Nephron (organoid): ENCODE measurements around the gene RETSAT.
A peak's percentile ranks its signal among the peaks of the same experiment; 100 is the strongest.
"Not testable (repeated sequence)": the region's sequence is repeated elsewhere in the genome, so short reads cannot be mapped to it uniquely, and the experiment has no call there.

Experiments used
- H3K27ac Mint-ChIP-seq, 3 experiments: 2 replicates each; pipeline ENCODE4 v1.8.0; 2020; ENCODE audit warnings: mixed read lengths in 3 of 3, mild to moderate bottlenecking in 2 of 3, moderate library complexity in 1 of 3
- H3K27me3 Mint-ChIP-seq: 2 replicates; pipeline ENCODE4 v1.8.0; 2021; ENCODE audit warnings: low read depth, mild to moderate bottlenecking, moderate library complexity, mixed read lengths
- H3K36me3 Mint-ChIP-seq: 2 replicates; pipeline ENCODE4 v1.8.0; 2020; ENCODE audit warnings: low read depth, mixed read lengths
- H3K4me1 Mint-ChIP-seq: 2 replicates; pipeline ENCODE4 v1.8.0; 2020; ENCODE audit warnings: mixed read lengths
- H3K4me3 Mint-ChIP-seq, 3 experiments: 2 replicates each; pipeline ENCODE4 v1.8.0; 2020; ENCODE audit warnings: mild to moderate bottlenecking in 3 of 3, mixed read lengths in 3 of 3, moderate library complexity in 2 of 3
- H3K9me3 Mint-ChIP-seq: 2 replicates; pipeline ENCODE4 v1.8.0; 2020; ENCODE audit warnings: mixed read lengths
- CTCF ChIP-seq, 3 experiments: fragments of 200-600 bp; sonication (generic); IDR thresholded peaks; one replicate each; pipeline ENCODE4 v1.5.0; 2021; ENCODE audit warnings: antibody characterized with exemption in 3 of 3; ENCODE audit not compliant: unreplicated experiment in 3 of 3

RETSAT gene

DNA sequence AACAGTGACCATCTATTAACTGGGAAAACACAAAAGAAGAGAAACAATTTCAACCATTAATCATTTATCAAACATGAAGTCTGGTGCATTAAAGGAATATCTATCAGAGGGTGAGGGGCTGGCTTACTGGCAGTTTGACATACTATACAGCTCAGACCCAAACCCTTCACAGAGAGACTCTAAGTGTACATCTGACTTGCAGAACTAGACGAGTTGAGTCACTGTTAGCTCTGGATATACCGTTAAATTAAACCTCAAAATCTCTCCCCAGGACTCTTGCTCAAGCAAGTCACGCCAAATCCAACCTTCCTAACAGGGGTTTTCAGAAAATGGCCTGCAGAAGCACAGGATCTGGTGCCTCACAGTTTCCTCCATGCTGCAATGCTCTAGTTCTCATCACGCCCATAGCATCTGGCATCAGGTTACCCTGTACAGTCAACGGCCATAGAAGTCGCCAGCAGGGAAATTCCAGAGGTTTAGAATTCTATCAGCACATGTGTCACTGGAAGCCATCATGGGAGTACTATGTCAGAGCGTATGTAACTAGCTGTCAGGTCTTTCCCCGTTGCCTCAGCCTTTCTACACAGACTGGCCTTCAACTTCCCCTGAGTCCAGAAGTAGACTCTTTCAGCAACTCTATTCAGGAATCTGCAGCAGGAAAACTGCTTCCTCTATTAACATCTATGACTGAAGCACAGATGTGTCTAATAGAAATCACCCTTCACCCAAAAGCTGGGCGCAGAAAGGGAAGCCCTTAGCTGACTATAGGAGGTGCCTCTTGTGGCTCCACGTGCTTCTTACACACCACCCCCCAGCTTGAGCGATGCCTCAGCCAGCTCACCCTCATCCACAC is 35.9 kb downstream of the RETSAT start:
- Mint-ChIP-seq H3K27ac (peak overlapping the region in 2 of 3 experiments; percentile 7 to 20), H3K4me3 (no peak overlapping the region), H3K9me3 (no peaks in the 10 kb centered on the region), H3K27me3 (no peaks in the 10 kb centered on the region), H3K36me3 (peaks cover 71% of the 10 kb centered on the region), H3K4me1 (peaks cover 19% of the 10 kb centered on the region)
- no peak for TF ChIP-seq CTCF (IDR thresholded peaks at IDR 0.05; ENCODE audit: unreplicated experiment in 3 of 3)

DNA sequence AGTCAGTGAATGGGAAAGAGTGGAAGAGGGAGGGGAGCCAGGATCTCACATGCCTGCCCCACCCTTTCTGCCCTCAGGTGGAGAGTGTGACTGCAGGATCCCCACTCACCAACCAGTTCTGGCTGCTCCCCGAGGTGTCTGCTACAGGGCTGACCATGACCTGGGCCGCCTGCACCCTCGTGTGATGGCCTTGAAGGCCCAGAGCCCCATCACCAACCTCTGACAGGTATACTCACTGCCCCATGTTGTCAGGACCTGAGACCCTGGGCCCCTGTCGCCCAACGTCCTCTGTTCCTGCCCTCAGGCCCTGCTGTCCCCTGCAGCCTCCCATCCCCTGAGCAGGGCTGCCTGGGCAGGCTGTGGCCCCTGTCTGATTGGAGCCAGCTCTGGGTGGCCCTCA is 38.4 kb downstream of the RETSAT start:
- Mint-ChIP-seq H3K36me3 (peaks cover 52% of the 10 kb centered on the region), H3K4me1 (peaks cover 18% of the 10 kb centered on the region), H3K27ac (peak overlapping the region in 1 of 3 experiments; percentile 51)
- H3K4me3 Mint-ChIP-seq, H3K27me3 Mint-ChIP-seq, H3K9me3 Mint-ChIP-seq: not testable (repeated sequence)

DNA sequence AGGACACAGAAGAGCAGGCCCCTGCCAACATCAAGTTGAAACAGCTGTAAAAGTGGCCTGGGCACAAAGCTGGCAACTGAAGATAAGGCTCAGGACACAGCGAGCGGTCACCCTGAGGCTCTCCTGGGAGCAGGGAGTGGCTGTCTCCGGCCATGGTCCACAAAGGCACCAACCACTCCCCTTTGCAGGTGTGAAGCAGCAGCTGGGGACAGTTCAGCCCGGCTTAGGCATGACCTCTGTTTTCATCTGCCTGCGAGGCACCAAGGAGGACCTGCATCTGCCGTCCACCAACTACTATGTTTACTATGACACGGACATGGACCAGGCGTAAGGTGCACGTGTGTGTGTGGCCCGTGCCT is 39.5 kb downstream of the RETSAT start:
- H3K27ac Mint-ChIP-seq = no peak overlapping the region
- H3K9me3 Mint-ChIP-seq = no peaks in the 10 kb centered on the region
- peaks cover 26% of the 10 kb centered on the region for H3K4me1 Mint-ChIP-seq
- TF ChIP-seq CTCF (IDR thresholded peaks at IDR 0.05; ENCODE audit: unreplicated experiment in 3 of 3) = no peak
- H3K36me3 Mint-ChIP-seq = peaks cover 49% of the 10 kb centered on the region
- no peak overlapping the region for H3K4me3 Mint-ChIP-seq
- no peaks in the 10 kb centered on the region for H3K27me3 Mint-ChIP-seq

- H3K4me1 Mint-ChIP-seq = peaks cover 30% of the 10 kb centered on the region
- no peaks in the 10 kb centered on the region for H3K9me3 Mint-ChIP-seq
- H3K36me3 Mint-ChIP-seq = peaks cover 50% of the 10 kb centered on the region
- H3K27me3 Mint-ChIP-seq = no peaks in the 10 kb centered on the region
- H3K27ac Mint-ChIP-seq = no peak overlapping the region
- H3K4me3 Mint-ChIP-seq = no peak overlapping the region
- no peak for TF ChIP-seq CTCF (IDR thresholded peaks at IDR 0.05; ENCODE audit: unreplicated experiment in 3 of 3)
Measured at GRCh38 chr2:85312404-85312803, 41.9 kb downstream of the RETSAT start.

DNA sequence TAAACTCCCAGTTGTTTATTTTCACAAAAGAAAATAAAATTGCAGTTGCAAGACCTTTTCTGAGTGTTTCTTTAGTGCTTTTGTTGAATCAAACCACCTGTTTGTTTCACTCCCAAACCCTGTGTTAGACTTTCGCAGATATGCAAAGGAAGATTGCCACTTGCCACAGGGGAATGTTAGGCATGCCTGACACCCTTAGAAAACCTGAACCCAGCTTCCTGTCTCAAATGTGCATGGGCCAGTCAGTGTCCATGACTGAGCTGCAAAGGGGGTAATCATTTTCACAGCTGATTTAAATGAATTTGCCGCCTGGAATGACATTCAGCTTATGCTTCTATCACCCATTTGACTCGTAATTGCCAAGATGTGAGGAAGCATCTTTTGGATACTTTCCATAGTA is 44.0 kb downstream of the RETSAT start:
- H3K9me3 Mint-ChIP-seq = no peaks in the 10 kb centered on the region
- peaks cover 30% of the 10 kb centered on the region for H3K4me1 Mint-ChIP-seq
- peak overlapping the region; percentile 59 to 95 (median 75) for H3K27ac Mint-ChIP-seq
- peaks cover 53% of the 10 kb centered on the region for H3K36me3 Mint-ChIP-seq
- no peaks in the 10 kb centered on the region for H3K27me3 Mint-ChIP-seq
- H3K4me3 Mint-ChIP-seq = no peak overlapping the region
- no peak for TF ChIP-seq CTCF (IDR thresholded peaks at IDR 0.05; ENCODE audit: unreplicated experiment in 3 of 3)

DNA sequence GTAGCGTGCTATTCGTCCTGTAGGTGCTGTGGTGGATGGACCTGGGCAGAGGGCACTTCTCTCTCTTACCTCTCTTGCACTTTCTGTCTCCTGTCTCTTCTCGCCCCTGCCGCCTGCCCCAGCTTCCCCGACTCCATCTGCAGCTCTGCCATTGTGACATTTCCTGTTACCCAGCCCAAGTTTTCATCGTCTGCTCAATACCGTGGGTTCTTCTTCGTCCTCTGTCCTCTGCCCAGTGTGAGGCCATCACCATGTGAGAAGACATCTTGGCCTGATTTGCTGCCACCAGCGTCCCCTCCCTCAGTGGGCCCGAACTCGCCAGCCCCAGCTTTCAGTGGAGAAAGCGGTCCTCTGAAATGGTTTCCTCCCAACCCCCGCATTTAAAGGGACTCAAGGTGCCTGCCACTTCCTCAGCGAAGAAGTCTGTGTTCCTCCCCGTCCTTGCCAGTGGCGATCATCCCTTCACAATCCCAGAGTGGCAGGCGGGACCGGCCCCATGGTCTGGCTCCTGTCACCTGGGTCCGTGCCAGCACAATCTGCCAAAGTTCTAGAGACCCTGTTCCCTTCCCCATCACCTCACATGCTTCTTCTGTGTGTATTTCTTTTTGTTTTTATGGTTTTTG is 44.5 kb downstream of the RETSAT start:
- peak overlapping the region in 1 of 3 experiments; percentile 1 for H3K4me3 Mint-ChIP-seq
- H3K27ac Mint-ChIP-seq = peak overlapping the region; percentile 59 to 95 (median 75)
- peaks cover 30% of the 10 kb centered on the region for H3K4me1 Mint-ChIP-seq
- H3K9me3 Mint-ChIP-seq = no peaks in the 10 kb centered on the region
- TF ChIP-seq CTCF (IDR thresholded peaks at IDR 0.05; ENCODE audit: unreplicated experiment in 3 of 3) = no peak
- H3K36me3 Mint-ChIP-seq = peaks cover 56% of the 10 kb centered on the region
- H3K27me3 Mint-ChIP-seq = no peaks in the 10 kb centered on the region
